A549 (cell line): Measurements from ENCODE around the gene PDIA6. TPM values are rescaled to one million over a fixed set of nuclear protein-coding genes. Genes with fewer than 3 reads are reported as not detected.

Source experiments
- ATAC-seq, 2 experiments: fragments of 200-7000 bp in 1 of 2; fragments of >200 bp in 1 of 2; cut with Nextera tagmentation in 1 of 2; cut with Tn5 transposase in 1 of 2; 3 replicates each; pipeline versions ENCODE4 v1.8.0 to v1.9.1; 2018 to 2020; ENCODE audit warnings: mild to moderate bottlenecking in 1 of 2, moderate library complexity in 1 of 2
- CTCF ChIA-PET: fragments of 300-600 bp; sonication (Branson Sonifier 250); formaldehyde crosslinking; extraction: SDS; loops from one replicate; lab custom pipeline; 2021; ENCODE audit warnings: antibody characterized with exemption, inconsistent platforms; lab: Yijun Ruan, JAX
- POLR2A ChIA-PET: fragments of 350-600 bp; formaldehyde crosslinking; extraction: SDS; loops from one replicate; lab custom pipeline; 2021; ENCODE audit warnings: antibody characterized with exemption, inconsistent platforms; lab: Yijun Ruan, JAX
- DNase-seq, 2 experiments: peaks; one replicate each; pipeline versions ENCODE4 v3.0.0 to v3.0.0-alpha.2; 2011 to 2016; ENCODE audit warnings: low read depth in 1 of 2, low spot score in 1 of 2
- FAIRE-seq: peaks from 2 replicates; lab custom pipeline; 2011; peaks lifted over from hg19 to GRCh38; lab: Jason Lieb, UNC
- H3K27ac ChIP-seq, 2 experiments: fragments of >200 bp; sonication (Bioruptor Twin); formaldehyde crosslinking; 3 replicates each; pipeline ENCODE4 v1.5.1; 2016 to 2017
- H3K4me1 ChIP-seq: fragments of >200 bp; sonication (Bioruptor Twin); formaldehyde crosslinking; 3 replicates; pipeline ENCODE4 v1.6.1; 2016
- H3K4me2 ChIP-seq: fragments of >200 bp; sonication (Bioruptor Twin); formaldehyde crosslinking; 3 replicates; pipeline ENCODE4 v1.6.1; 2016
- H3K4me3 ChIP-seq: fragments of >200 bp; sonication (Bioruptor Twin); formaldehyde crosslinking; 3 replicates; pipeline ENCODE4 v1.5.1; 2016
- H3K9me3 ChIP-seq: fragments of >200 bp; sonication (Bioruptor Twin); formaldehyde crosslinking; 3 replicates; pipeline ENCODE4 v1.6.1; 2016
- ATOH8 ChIP-seq: fragments of 250-450 bp; sonication (Bioruptor Pico); IDR thresholded peaks from 2 replicates; pipeline ENCODE4 v1.5.0; 2020; ENCODE audit warnings: low read depth, mild to moderate bottlenecking, moderate library complexity
- BCL3 ChIP-seq: fragments of >200 bp; sonication (Bioruptor Twin); formaldehyde crosslinking; IDR thresholded peaks from 3 replicates; pipeline ENCODE4 v1.6.1; 2016
- BHLHE40 ChIP-seq: IDR thresholded peaks from 2 replicates; pipeline ENCODE4 v1.6.1; 2012; ENCODE audit warnings: low read depth, low read length, inconsistent platforms
- CBX2 ChIP-seq: fragments of 200-600 bp; sonication (generic); IDR thresholded peaks from 2 replicates; pipeline ENCODE4 v1.6.1; 2016; ENCODE audit warnings: low read depth, mild to moderate bottlenecking, borderline replicate concordance
- CBX8 ChIP-seq: fragments of 200-600 bp; sonication (generic); IDR thresholded peaks from 2 replicates; pipeline ENCODE4 v1.6.1; 2016
- CHD2 ChIP-seq: fragments of 150-350 bp; IDR thresholded peaks from 2 replicates; pipeline ENCODE4 v1.6.1; 2014; ENCODE audit warnings: low read length; ENCODE audit not compliant: partially characterized antibody
- E2F6 ChIP-seq: IDR thresholded peaks from 2 replicates; pipeline ENCODE4 v1.6.1; 2012; ENCODE audit warnings: low read depth, borderline replicate concordance
- EHMT2 ChIP-seq: fragments of 200-600 bp; sonication (generic); IDR thresholded peaks from 2 replicates; pipeline ENCODE4 v1.6.1; 2016; ENCODE audit warnings: antibody characterized with exemption, low read depth, mild to moderate bottlenecking, moderate library complexity
- EP300 ChIP-seq, 2 experiments: fragments of >200 bp; sonication (Bioruptor Twin); formaldehyde crosslinking; IDR thresholded peaks; 2 replicates in 1 of 2; 3 replicates in 1 of 2; pipeline ENCODE4 v1.6.1; 2016 to 2017
- FOXS1 ChIP-seq: fragments of 250-450 bp; sonication (Bioruptor Pico); IDR thresholded peaks from 2 replicates; pipeline ENCODE4 v1.5.0; 2020; ENCODE audit warnings: mild to moderate bottlenecking, moderate library complexity
- GATA3 ChIP-seq: IDR thresholded peaks from 2 replicates; pipeline ENCODE4 v1.6.1; 2012; ENCODE audit warnings: borderline replicate concordance
- HDAC2 ChIP-seq: fragments of 200-600 bp; sonication (generic); IDR thresholded peaks from 2 replicates; pipeline ENCODE4 v1.6.1; 2016
- HEYL ChIP-seq: fragments of 250-450 bp; sonication (Bioruptor Pico); IDR thresholded peaks from 2 replicates; pipeline ENCODE4 v1.8.0; 2021; ENCODE audit warnings: mild to moderate bottlenecking, moderate library complexity
- HOXA7 ChIP-seq: fragments of 250-450 bp; sonication (Bioruptor Pico); IDR thresholded peaks from 2 replicates; pipeline ENCODE4 v1.5.0; 2020; ENCODE audit warnings: mild to moderate bottlenecking, moderate library complexity
- HOXB5 ChIP-seq: fragments of 250-450 bp; sonication (Bioruptor Pico); IDR thresholded peaks from 2 replicates; pipeline ENCODE4 v1.5.0; 2020; ENCODE audit warnings: mild to moderate bottlenecking, moderate library complexity
- JUN ChIP-seq, 2 experiments: fragments of >200 bp; sonication (Bioruptor Twin); formaldehyde crosslinking; IDR thresholded peaks; 2 replicates in 1 of 2; 3 replicates in 1 of 2; pipeline ENCODE4 v1.6.1; 2016 to 2017
- KDM1A ChIP-seq: fragments of 200-600 bp; sonication (generic); IDR thresholded peaks from 2 replicates; pipeline ENCODE4 v1.6.1; 2016; ENCODE audit warnings: low read depth, mild to moderate bottlenecking
- KDM5A ChIP-seq: fragments of 200-600 bp; sonication (generic); IDR thresholded peaks from 2 replicates; pipeline ENCODE4 v1.6.1; 2016; ENCODE audit warnings: antibody characterized with exemption, mild to moderate bottlenecking
- MAFK ChIP-seq: fragments of 450-650 bp; IDR thresholded peaks from 2 replicates; pipeline ENCODE4 v1.6.1; 2014; ENCODE audit not compliant: partially characterized antibody
- MAZ ChIP-seq: fragments of 150-350 bp; IDR thresholded peaks from 2 replicates; pipeline ENCODE4 v1.6.1; 2014; ENCODE audit warnings: antibody characterized with exemption, low read depth, low read length, borderline replicate concordance
- MYC ChIP-seq: IDR thresholded peaks from 2 replicates; pipeline ENCODE4 v1.6.1; 2012; ENCODE audit warnings: mild to moderate bottlenecking, inconsistent platforms, low read length, improper control_type of control experiment, borderline replicate concordance
- PBX3 ChIP-seq: IDR thresholded peaks from 2 replicates; pipeline ENCODE4 v1.6.1; 2012
- POLR2AphosphoS2 ChIP-seq: conservative IDR thresholded peaks from 2 replicates; pipeline ENCODE4 v1.6.1; 2012; ENCODE audit warnings: low read length, improper control_type of control experiment, inconsistent platforms
- RAD21 ChIP-seq, 2 experiments: fragments of >200 bp in 1 of 2; sonication (Bioruptor Twin) in 1 of 2; formaldehyde crosslinking in 1 of 2; IDR thresholded peaks in 1 of 2; conservative IDR thresholded peaks in 1 of 2; 2 replicates in 1 of 2; 3 replicates in 1 of 2; pipeline ENCODE4 v1.6.1; 2012 to 2018; ENCODE audit warnings: inconsistent platforms in 1 of 2
- RARB ChIP-seq: fragments of 250-450 bp; sonication (Bioruptor Pico); IDR thresholded peaks from 2 replicates; pipeline ENCODE4 v1.8.0; 2021; ENCODE audit warnings: mild to moderate bottlenecking, moderate library complexity
- SREBF2 ChIP-seq: fragments of 450-650 bp; IDR thresholded peaks from 2 replicates; pipeline ENCODE4 v1.6.1; 2014; ENCODE audit warnings: mild to moderate bottlenecking, moderate library complexity
- TFCP2L1 ChIP-seq: fragments of 250-450 bp; sonication (Bioruptor Pico); IDR thresholded peaks from 2 replicates; pipeline ENCODE4 v1.5.0; 2021; ENCODE audit warnings: mild to moderate bottlenecking
- USF2 ChIP-seq: fragments of 450-650 bp; IDR thresholded peaks from 2 replicates; pipeline ENCODE4 v1.6.1; 2014; ENCODE audit warnings: antibody characterized with exemption
- WGBS: methylation state at CpG from one replicate; pipeline ENCODE4 v1.1.6; 2017; ENCODE audit errors: missing lambda C conversion rate; 5-methylcytosine and 5-hydroxymethylcytosine counted together
- polyA plus RNA-seq, 4 experiments: library from polyadenylated mRNA; depleted of rRNA in 3 of 4; stranded (reverse); fragments of >200 nt; fragmentation: RNase III in 1 of 4; extraction: RNeasy Plus Mini Kit Qiagen cat#74134 plus additional on column Dnase treatment in 1 of 4; gene quantifications; 2 replicates in 3 of 4; 3 replicates in 1 of 4; pipeline ENCODE4 v1.2.3, GENCODE V29; 2011 to 2017

Gene PDIA6
- polyA plus RNA-seq, 2 of the 4 experiments (the other 2 are of a cell fraction), result 322 to 442 TPM

- POLR2A ChIA-PET, result no interaction called here
- FAIRE-seq, result no peak
- Histone ChIP-seq H3K27ac (no peak overlapping the region), H3K4me3 (no peak overlapping the region), H3K9me3 (no peaks in the 10 kb centered on the region), H3K4me1 (no peaks in the 10 kb centered on the region), H3K4me2 (no peak overlapping the region)
- CTCF ChIA-PET, result interaction anchor here (0.7 kb wide), 1 partner anchor 431 kb away, joined by 3 read pairs; no protein-coding TSS in a partner anchor
- TF ChIP-seq SREBF2 (no peak), E2F6 (no peak), BCL3 (no peak), TFCP2L1 (CRISPR knock-in tag) (no peak), JUN (IDR thresholded peaks at IDR 0.05) (no peak), GATA3 (no peak), MAFK (no peak), RARB (no peak), BHLHE40 (no peak), RAD21 (conservative IDR thresholded peaks at IDR 0.05 in 1 of 2, IDR thresholded peaks at IDR 0.05 in 1 of 2) (no peak), POLR2AphosphoS2 (no peak), CBX8 (no peak), EHMT2 (no peak), KDM5A (no peak)
- DNase-seq, result no peak
- no peak for ATAC-seq
- WGBS, result 61% methylated on average over 16 of the region's 16 CpGs
Measured at GRCh38 chr2:10768063-10768507, 44.5 kb downstream of the PDIA6 start.

GRCh38 chr2:10765914-10766313 lies 46.7 kb downstream of the PDIA6 start:
- Histone ChIP-seq H3K9me3 (no peaks in the 10 kb centered on the region), H3K4me1 (no peaks in the 10 kb centered on the region), H3K4me2 (no peak overlapping the region), H3K4me3 (no peak overlapping the region), H3K27ac (no peak overlapping the region)
- ChIA-PET POLR2A (no interaction called here), CTCF (no interaction called here)
- ATAC-seq (no peak), FAIRE-seq (no peak), DNase-seq (no peak)
- 78% methylated on average over 12 of the region's 12 CpGs for WGBS
- no peak for TF ChIP-seq HDAC2
- no peak for TF ChIP-seq KDM1A
- TF ChIP-seq FOXS1, result no peak
- no peak for TF ChIP-seq EP300 (IDR thresholded peaks at IDR 0.05)
- TF ChIP-seq KDM5A, result no peak
- no peak for TF ChIP-seq MAFK

- FAIRE-seq, result no peak
- DNase-seq, result no peak
- peak in 1 of 2 experiments; percentile 8; a peak in 2 of 6 replicates for ATAC-seq
Measured at GRCh38 chr2:10765461-10765860, 47.1 kb downstream of the PDIA6 start.

More at GRCh38 chr2:10765461-10765860, 47.1 kb downstream of the PDIA6 start:
- ChIA-PET POLR2A (no interaction called here), CTCF (interaction anchor here (0.6 to 0.9 kb wide), 2 partner anchors 9 to 261 kb away, joined by 4 to 5 read pairs; no protein-coding TSS in a partner anchor)
- Histone ChIP-seq H3K4me3 (no peak overlapping the region), H3K4me1 (no peaks in the 10 kb centered on the region), H3K4me2 (no peak overlapping the region), H3K9me3 (no peaks in the 10 kb centered on the region), H3K27ac (no peak overlapping the region)
- TF ChIP-seq PBX3 (no peak), ATOH8 (CRISPR knock-in tag) (no peak), CHD2 (no peak), HOXB5 (no peak), USF2 (no peak), SREBF2 (no peak), MYC (no peak), EHMT2 (no peak), MAZ (no peak), CBX2 (no peak), FOXS1 (no peak), HOXA7 (CRISPR knock-in tag) (no peak), HEYL (CRISPR knock-in tag) (no peak), KDM5A (no peak), EP300 (IDR thresholded peaks at IDR 0.05) (no peak)
- WGBS, result 88% methylated on average over 1 of the region's 5 CpGs
